Measurements from ENCODE around the gene SNX3.

SNX3 gene

GRCh38 chr6:108169464-108170331, 91.1 kb downstream of the SNX3 start:
- Histone ChIP-seq H3K4me3 (ENCODE audit: control insufficient read depth in 1 of 7, extremely low read depth in 1 of 7, insufficient read depth in 4 of 7, low read depth in 2 of 7, low read length in 6 of 7) (no peak overlapping the region), H3K9me3 (ENCODE audit: control extremely low read depth in 1 of 5, control insufficient read depth in 4 of 5, insufficient read depth in 2 of 5, low read depth in 1 of 5, low read length in 4 of 5) (no peaks in the 10 kb centered on the region), H3K4me1 (ENCODE audit: control extremely low read depth in 1 of 4, control insufficient read depth in 4 of 4, insufficient read depth in 4 of 4, low read length in 3 of 4) (peaks cover 0 to 55% (median 46%) of the 10 kb centered on the region in 4 experiments), H3K36me3 (ENCODE audit: control insufficient read depth in 4 of 4, insufficient read depth in 4 of 4, low read length in 3 of 4) (no peaks in the 10 kb centered on the region), H3K27ac (ENCODE audit: insufficient read depth in 1 of 2, low read depth in 1 of 2, low read length in 2 of 2, poor library complexity in 1 of 2, severe bottlenecking in 2 of 2) (no peak overlapping the region), H3K27me3 (replicated peaks in 2 of 5; ENCODE audit: control insufficient read depth in 4 of 5, insufficient read depth in 5 of 5, low read length in 4 of 5) (peaks cover 19 to 100% (median 76%) of the 10 kb centered on the region in 5 experiments)
- POLR2A ChIA-PET: no interaction called here
- DNase-seq: no peak
- 7% methylated on average over 23 of the region's 55 CpGs for WGBS (ENCODE audit: insufficient coverage)
- CTCF ChIA-PET: interaction anchor here (1.0 to 1.6 kb wide), 8 partner anchors 10 to 323 kb away, joined by 3 to 6 read pairs (median 4); no protein-coding TSS in a partner anchor

GRCh38 chr6:108168501-108169463, 92.1 kb downstream of the SNX3 start:
- ChIA-PET POLR2A (interaction anchor here (0.7 kb wide), 1 partner anchor 12 kb away, joined by 3 read pairs; no protein-coding TSS in a partner anchor), CTCF (interaction anchor here (0.9 to 1.8 kb wide), 15 partner anchors 9 to 324 kb away, joined by 3 to 6 read pairs (median 4); no protein-coding TSS in a partner anchor)
- Histone ChIP-seq H3K27me3 (replicated peaks in 2 of 5; ENCODE audit: control insufficient read depth in 4 of 5, insufficient read depth in 5 of 5, low read length in 4 of 5) (peaks cover 15 to 100% (median 79%) of the 10 kb centered on the region in 5 experiments), H3K4me3 (ENCODE audit: control insufficient read depth in 1 of 7, extremely low read depth in 1 of 7, insufficient read depth in 4 of 7, low read depth in 2 of 7, low read length in 6 of 7) (peak overlapping the region in 4 of 7 experiments; percentile 34 to 62 (median 46)), H3K36me3 (ENCODE audit: control insufficient read depth in 4 of 4, insufficient read depth in 4 of 4, low read length in 3 of 4) (no peaks in the 10 kb centered on the region), H3K27ac (ENCODE audit: insufficient read depth in 1 of 2, low read depth in 1 of 2, low read length in 2 of 2, poor library complexity in 1 of 2, severe bottlenecking in 2 of 2) (no peak overlapping the region), H3K9me3 (ENCODE audit: control extremely low read depth in 1 of 5, control insufficient read depth in 4 of 5, insufficient read depth in 2 of 5, low read depth in 1 of 5, low read length in 4 of 5) (peaks cover 0 to 4% (median 0%) of the 10 kb centered on the region in 5 experiments), H3K4me1 (ENCODE audit: control extremely low read depth in 1 of 4, control insufficient read depth in 4 of 4, insufficient read depth in 4 of 4, low read length in 3 of 4) (peaks cover 0 to 49% (median 41%) of the 10 kb centered on the region in 4 experiments)
- peak; percentile 45 to 71 (median 60) for DNase-seq
- 1% methylated on average over 56 of the region's 63 CpGs for WGBS (ENCODE audit: insufficient coverage)

- Histone ChIP-seq H3K9me3 (ENCODE audit: control extremely low read depth in 1 of 5, control insufficient read depth in 4 of 5, insufficient read depth in 2 of 5, low read depth in 1 of 5, low read length in 4 of 5) (peaks cover 0 to 4% (median 0%) of the 10 kb centered on the region in 5 experiments), H3K27me3 (replicated peaks in 2 of 5; ENCODE audit: control insufficient read depth in 4 of 5, insufficient read depth in 5 of 5, low read length in 4 of 5) (peaks cover 12 to 100% (median 82%) of the 10 kb centered on the region in 5 experiments), H3K36me3 (ENCODE audit: control insufficient read depth in 4 of 4, insufficient read depth in 4 of 4, low read length in 3 of 4) (no peaks in the 10 kb centered on the region), H3K4me3 (ENCODE audit: control insufficient read depth in 1 of 7, extremely low read depth in 1 of 7, insufficient read depth in 4 of 7, low read depth in 2 of 7, low read length in 6 of 7) (peak overlapping the region in 4 of 7 experiments; percentile 34 to 62 (median 46)), H3K4me1 (ENCODE audit: control extremely low read depth in 1 of 4, control insufficient read depth in 4 of 4, insufficient read depth in 4 of 4, low read length in 3 of 4) (peaks cover 0 to 49% (median 41%) of the 10 kb centered on the region in 4 experiments), H3K27ac (ENCODE audit: insufficient read depth in 1 of 2, low read depth in 1 of 2, low read length in 2 of 2, poor library complexity in 1 of 2, severe bottlenecking in 2 of 2) (no peak overlapping the region)
- no peak for DNase-seq
- WGBS (ENCODE audit: insufficient coverage): under 1% methylated on average over 23 of the region's 23 CpGs
- CTCF ChIA-PET: interaction anchor here (0.9 to 1.8 kb wide), 11 partner anchors 10 to 286 kb away, joined by 3 to 6 read pairs (median 4); no protein-coding TSS in a partner anchor
- POLR2A ChIA-PET: interaction anchor here (0.7 kb wide), 1 partner anchor 12 kb away, joined by 3 read pairs; no protein-coding TSS in a partner anchor
Measured at GRCh38 chr6:108168090-108168463, 92.8 kb downstream of the SNX3 start.

- whole genome bisulfite sequencing (ENCODE audit: insufficient coverage): 3% methylated on average over 25 of the region's 35 CpGs
- CTCF ChIA-PET: interaction anchor here (0.9 to 1.8 kb wide), 7 partner anchors 9 to 286 kb away, joined by 3 to 6 read pairs (median 4); no protein-coding TSS in a partner anchor
- Histone ChIP-seq H3K36me3 (ENCODE audit: control insufficient read depth in 4 of 4, insufficient read depth in 4 of 4, low read length in 3 of 4) (no peaks in the 10 kb centered on the region), H3K4me3 (ENCODE audit: control insufficient read depth in 1 of 7, extremely low read depth in 1 of 7, insufficient read depth in 4 of 7, low read depth in 2 of 7, low read length in 6 of 7) (peak overlapping the region in 3 of 7 experiments; percentile 9 to 62 (median 55)), H3K9me3 (ENCODE audit: control extremely low read depth in 1 of 5, control insufficient read depth in 4 of 5, insufficient read depth in 2 of 5, low read depth in 1 of 5, low read length in 4 of 5) (peaks cover 0 to 4% (median 0%) of the 10 kb centered on the region in 5 experiments), H3K4me1 (ENCODE audit: control extremely low read depth in 1 of 4, control insufficient read depth in 4 of 4, insufficient read depth in 4 of 4, low read length in 3 of 4) (peaks cover 0 to 49% (median 41%) of the 10 kb centered on the region in 4 experiments), H3K27ac (ENCODE audit: insufficient read depth in 1 of 2, low read depth in 1 of 2, low read length in 2 of 2, poor library complexity in 1 of 2, severe bottlenecking in 2 of 2) (no peak overlapping the region), H3K27me3 (replicated peaks in 2 of 5; ENCODE audit: control insufficient read depth in 4 of 5, insufficient read depth in 5 of 5, low read length in 4 of 5) (peaks cover 10 to 100% (median 82%) of the 10 kb centered on the region in 5 experiments)
- no peak for DNase-seq
- POLR2A ChIA-PET: interaction anchor here (0.9 kb wide), 1 partner anchor 8 kb away, joined by 3 read pairs; no protein-coding TSS in a partner anchor
Measured at GRCh38 chr6:108167449-108168089, 93.3 kb downstream of the SNX3 start.

GRCh38 chr6:108166664-108167448, 94.0 kb downstream of the SNX3 start:
- POLR2A ChIA-PET: interaction anchor here (0.9 kb wide), 1 partner anchor 9 kb away, joined by 3 read pairs; no protein-coding TSS in a partner anchor
- CTCF ChIA-PET: interaction anchor here (1.8 to 2.7 kb wide), 2 partner anchors 9 to 53 kb away, joined by 5 to 10 read pairs; no protein-coding TSS in a partner anchor
- Histone ChIP-seq H3K4me3 (ENCODE audit: control insufficient read depth in 1 of 7, extremely low read depth in 1 of 7, insufficient read depth in 4 of 7, low read depth in 2 of 7, low read length in 6 of 7) (peak overlapping the region in 2 of 7 experiments; percentile 14 to 55), H3K27ac (ENCODE audit: insufficient read depth in 1 of 2, low read depth in 1 of 2, low read length in 2 of 2, poor library complexity in 1 of 2, severe bottlenecking in 2 of 2) (no peak overlapping the region), H3K36me3 (ENCODE audit: control insufficient read depth in 4 of 4, insufficient read depth in 4 of 4, low read length in 3 of 4) (no peaks in the 10 kb centered on the region), H3K27me3 (replicated peaks in 2 of 5; ENCODE audit: control insufficient read depth in 4 of 5, insufficient read depth in 5 of 5, low read length in 4 of 5) (peaks cover 14 to 100% (median 78%) of the 10 kb centered on the region in 5 experiments), H3K9me3 (ENCODE audit: control extremely low read depth in 1 of 5, control insufficient read depth in 4 of 5, insufficient read depth in 2 of 5, low read depth in 1 of 5, low read length in 4 of 5) (peaks cover 0 to 4% (median 0%) of the 10 kb centered on the region in 5 experiments), H3K4me1 (ENCODE audit: control extremely low read depth in 1 of 4, control insufficient read depth in 4 of 4, insufficient read depth in 4 of 4, low read length in 3 of 4) (peaks cover 0 to 49% (median 41%) of the 10 kb centered on the region in 4 experiments)
- DNase-seq: no peak
- WGBS (ENCODE audit: insufficient coverage): 4% methylated on average over 52 of the region's 58 CpGs

Data from common myeloid progenitor, CD34-positive (primary cell).